Neural cell (in vitro differentiated cells): ENCODE data around the gene MAP3K14. TPM values are rescaled to one million over a fixed set of nuclear protein-coding genes. Genes with fewer than 3 reads are reported as not detected.

Experiments used
- H2AFZ ChIP-seq: fragments of 200-600, 300-800 bp; sonication (generic), shearing (Covaris generic); 2 replicates; pipeline ENCODE4 v1.6.0; 2014; ENCODE audit warnings: low read depth, mild to moderate bottlenecking, antibody characterized with exemption, low read length, moderate library complexity
- H3F3A ChIP-seq: fragments of 200-600 bp; shearing (Covaris generic); 2 replicates; pipeline ENCODE4 v1.6.1; 2016; ENCODE audit warnings: mild to moderate bottlenecking, moderate library complexity, mixed read lengths, antibody characterized with exemption, low read length; ENCODE audit not compliant: insufficient read depth, poor library complexity, severe bottlenecking
- H3K27ac ChIP-seq: fragments of 200-600, 300-800 bp; sonication (generic), shearing (Covaris generic); 2 replicates; pipeline ENCODE4 v1.5.1; 2014; ENCODE audit warnings: mild to moderate bottlenecking, low read length, moderate library complexity
- H3K27me3 ChIP-seq: fragments of 300-800, 200-600 bp; sonication (generic), shearing (Covaris generic); 2 replicates; pipeline ENCODE4 v1.6.0; 2014; ENCODE audit warnings: mild to moderate bottlenecking, low read depth, low read length, moderate library complexity; ENCODE audit not compliant: insufficient read depth
- H3K36me3 ChIP-seq: fragments of 300-800, 200-600 bp; sonication (generic), shearing (Covaris generic); 2 replicates; pipeline ENCODE4 v1.5.1; 2014; ENCODE audit warnings: mild to moderate bottlenecking, antibody characterized with exemption, low read length, moderate library complexity; ENCODE audit not compliant: insufficient read depth
- H3K4me2 ChIP-seq: fragments of 300-800, 200-600 bp; sonication (generic), shearing (Covaris generic); 2 replicates; pipeline ENCODE4 v1.6.0; 2014; ENCODE audit warnings: mild to moderate bottlenecking, low read length
- H3K4me3 ChIP-seq: fragments of 300-800, 200-600 bp; sonication (generic), shearing (Covaris generic); 2 replicates; pipeline ENCODE4 v1.5.1; 2014; ENCODE audit warnings: mild to moderate bottlenecking, low read length, moderate library complexity
- H3K79me2 ChIP-seq: fragments of 200-600 bp; shearing (Covaris generic); replicated peaks from 2 replicates; pipeline ENCODE4 v1.6.0; 2014; ENCODE audit warnings: mild to moderate bottlenecking, low read length, moderate library complexity; ENCODE audit not compliant: insufficient read depth
- H3K9ac ChIP-seq: fragments of 300-800, 200-600 bp; sonication (generic), shearing (Covaris generic); 2 replicates; pipeline ENCODE4 v1.6.1; 2016; ENCODE audit warnings: mild to moderate bottlenecking, low read length, mixed read lengths
- H3K9me2 ChIP-seq: fragments of 200-600 bp; shearing (Covaris generic); 2 replicates; pipeline ENCODE4 v1.6.1; 2016; ENCODE audit warnings: mild to moderate bottlenecking, low read length, mixed read lengths; ENCODE audit not compliant: insufficient read depth
- H3K9me3 ChIP-seq: fragments of 200-600, 300-800 bp; sonication (generic), shearing (Covaris generic); 2 replicates; pipeline ENCODE4 v1.6.1; 2016; ENCODE audit warnings: mild to moderate bottlenecking, mixed run types, low read length, moderate library complexity, mixed read lengths
- H4K20me1 ChIP-seq: fragments of 200-600 bp; shearing (Covaris generic); 2 replicates; pipeline ENCODE4 v1.6.1; 2016; ENCODE audit warnings: mild to moderate bottlenecking, mixed run types; ENCODE audit not compliant: insufficient read depth
- CTCF ChIP-seq: fragments of 450-650 bp; IDR thresholded peaks from 2 replicates; pipeline ENCODE4 v1.5.1; 2014; ENCODE audit warnings: antibody characterized with exemption, mild to moderate bottlenecking, moderate library complexity; ENCODE audit not compliant: poor library complexity, severe bottlenecking
- EP300 ChIP-seq: fragments of 450-650 bp; conservative IDR thresholded peaks from 2 replicates; pipeline ENCODE4 v1.6.1; 2014; ENCODE audit warnings: antibody characterized with exemption, mild to moderate bottlenecking, moderate library complexity; ENCODE audit not compliant: poor library complexity, severe bottlenecking
- EZH2 ChIP-seq: fragments of 200-600, 300-800 bp; shearing (Covaris generic), sonication (generic); IDR thresholded peaks from 2 replicates; pipeline ENCODE4 v1.6.1; 2014; ENCODE audit warnings: antibody characterized with exemption, low read length, borderline replicate concordance, mild to moderate bottlenecking; ENCODE audit not compliant: insufficient read depth, poor library complexity, severe bottlenecking
- MXI1 ChIP-seq: fragments of 450-650 bp; conservative IDR thresholded peaks from 2 replicates; pipeline ENCODE4 v1.6.1; 2014; ENCODE audit warnings: antibody characterized with exemption, mild to moderate bottlenecking; ENCODE audit not compliant: poor library complexity, severe bottlenecking
- POLR2AphosphoS5 ChIP-seq: IDR thresholded peaks from 2 replicates; pipeline ENCODE4 v1.6.1; 2012
- RAD21 ChIP-seq: fragments of 450-650 bp; conservative IDR thresholded peaks from 2 replicates; pipeline ENCODE4 v1.6.1; 2014; ENCODE audit warnings: antibody characterized with exemption, mild to moderate bottlenecking, moderate library complexity
- REST ChIP-seq: IDR thresholded peaks from 2 replicates; pipeline ENCODE4 v1.6.1; 2012; ENCODE audit warnings: borderline replicate concordance
- SMC3 ChIP-seq: fragments of 450-650 bp; conservative IDR thresholded peaks from 2 replicates; pipeline ENCODE4 v1.6.1; 2014; ENCODE audit warnings: antibody characterized with exemption, mild to moderate bottlenecking, moderate library complexity; ENCODE audit not compliant: poor library complexity
- TAF1 ChIP-seq: IDR thresholded peaks from 2 replicates; pipeline ENCODE4 v1.6.1; 2012; ENCODE audit warnings: low read depth
- polyA plus RNA-seq: library from polyadenylated mRNA; depleted of rRNA; stranded (reverse); fragments of >200 nt; gene quantifications from 2 replicates; pipeline ENCODE4 v1.2.3, GENCODE V29; 2014

The MAP3K14 gene
- polyA plus RNA-seq, 1 donor from 2014 or later = 6.7 TPM

- Histone ChIP-seq H3K27me3 (peaks cover 5% of the 10 kb centered on the region), H3K9ac (peak within 1 kb of the TSS; percentile 26), H2AFZ (no peak within 1 kb of the TSS), H3K9me3 (no peaks in the 10 kb centered on the region), H3K4me3 (peak within 1 kb of the TSS; percentile 53), H3K27ac (no peak within 1 kb of the TSS), H3K4me2 (no peak within 1 kb of the TSS), H3F3A (no peaks in the 10 kb centered on the region), H4K20me1 (no peaks in the 10 kb centered on the region), H3K9me2 (no peaks in the 10 kb centered on the region), H3K79me2 (no peaks in the 10 kb centered on the region), H3K36me3 (no peaks in the 10 kb centered on the region)
- TF ChIP-seq EP300 = no peak
- no peak for TF ChIP-seq TAF1
- no peak for TF ChIP-seq RAD21
Measured at GRCh38 chr17:45261577-45262515, 55.0 kb downstream of the MAP3K14 start, which contains the start of gene SPATA32. Gene SPATA32, minus strand, starts transcription at chr17:45262094. Its CDS starts 78 bp downstream, at chr17:45262016.

DNA sequence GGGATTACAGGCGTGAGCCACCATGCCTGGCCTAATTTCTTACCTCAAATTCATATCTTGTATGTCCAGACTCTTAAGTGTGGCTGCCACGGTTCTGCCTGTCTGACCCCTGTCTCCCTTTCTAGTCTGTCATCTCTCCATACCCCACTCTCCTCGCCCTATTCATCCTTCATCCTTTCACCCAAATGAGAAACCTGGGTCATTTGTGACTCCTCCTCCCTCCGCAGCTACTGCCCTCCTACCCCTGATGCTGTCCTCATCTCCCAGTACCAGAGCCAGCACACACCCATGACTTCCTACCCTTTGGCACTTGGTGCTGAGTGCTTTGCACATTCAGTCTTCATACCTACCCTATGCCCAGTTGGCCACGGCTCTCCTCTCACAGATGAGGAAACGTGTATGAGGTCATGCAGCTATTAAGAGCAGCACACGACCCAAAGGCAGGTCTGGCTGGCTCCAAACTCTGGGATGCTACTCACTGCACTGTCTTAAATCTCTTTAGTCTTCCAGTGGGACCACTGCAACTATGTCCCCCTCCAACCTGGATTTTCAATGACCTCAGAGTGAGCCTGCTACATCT lies 56.5 kb downstream of the MAP3K14 start:
- Histone ChIP-seq H3K27me3 (peaks cover 5% of the 10 kb centered on the region), H3K79me2 (no peaks in the 10 kb centered on the region), H3K9me3 (no peaks in the 10 kb centered on the region), H3F3A (no peaks in the 10 kb centered on the region), H3K27ac (no peak overlapping the region), H2AFZ (no peak overlapping the region), H3K4me3 (no peak overlapping the region), H3K9me2 (no peaks in the 10 kb centered on the region), H3K4me2 (no peak overlapping the region), H3K9ac (no peak overlapping the region), H4K20me1 (no peaks in the 10 kb centered on the region), H3K36me3 (no peaks in the 10 kb centered on the region)
- TF ChIP-seq EZH2 (no peak), MXI1 (no peak), CTCF (no peak), SMC3 (no peak), RAD21 (no peak), REST (no peak), TAF1 (no peak), POLR2AphosphoS5 (no peak), EP300 (no peak)
